ENCODE measurements around the gene ZBTB21.

DNA sequence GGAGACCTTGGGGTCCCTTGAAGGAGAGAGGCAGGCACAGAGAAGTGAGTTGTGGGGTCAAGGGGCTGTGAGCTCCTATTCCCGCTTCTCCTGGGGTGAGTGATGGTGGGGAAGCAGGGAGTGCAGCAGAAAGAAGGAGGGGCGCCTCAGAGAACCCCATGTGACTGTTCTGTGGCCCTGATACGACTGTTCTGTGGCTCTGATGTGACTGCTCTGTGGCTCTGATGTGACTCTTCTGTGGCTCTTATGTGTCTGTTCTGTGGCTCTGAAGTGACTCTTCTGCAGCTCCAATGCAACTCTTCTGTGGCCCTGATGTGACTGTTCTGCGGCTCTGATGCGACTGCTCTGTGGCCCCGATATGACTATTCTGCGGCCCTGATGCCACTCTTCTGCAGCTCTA lies 31.1 kb upstream of the ZBTB21 start:
- TF ChIP-seq, protein P1, sequence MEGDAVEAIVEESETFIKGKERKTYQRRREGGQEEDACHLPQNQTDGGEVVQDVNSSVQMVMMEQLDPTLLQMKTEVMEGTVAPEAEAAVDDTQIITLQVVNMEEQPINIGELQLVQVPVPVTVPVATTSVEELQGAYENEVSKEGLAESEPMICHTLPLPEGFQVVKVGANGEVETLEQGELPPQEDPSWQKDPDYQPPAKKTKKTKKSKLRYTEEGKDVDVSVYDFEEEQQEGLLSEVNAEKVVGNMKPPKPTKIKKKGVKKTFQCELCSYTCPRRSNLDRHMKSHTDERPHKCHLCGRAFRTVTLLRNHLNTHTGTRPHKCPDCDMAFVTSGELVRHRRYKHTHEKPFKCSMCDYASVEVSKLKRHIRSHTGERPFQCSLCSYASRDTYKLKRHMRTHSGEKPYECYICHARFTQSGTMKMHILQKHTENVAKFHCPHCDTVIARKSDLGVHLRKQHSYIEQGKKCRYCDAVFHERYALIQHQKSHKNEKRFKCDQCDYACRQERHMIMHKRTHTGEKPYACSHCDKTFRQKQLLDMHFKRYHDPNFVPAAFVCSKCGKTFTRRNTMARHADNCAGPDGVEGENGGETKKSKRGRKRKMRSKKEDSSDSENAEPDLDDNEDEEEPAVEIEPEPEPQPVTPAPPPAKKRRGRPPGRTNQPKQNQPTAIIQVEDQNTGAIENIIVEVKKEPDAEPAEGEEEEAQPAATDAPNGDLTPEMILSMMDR (IDR thresholded peaks at IDR 0.05), result no peak
- TF ChIP-seq POLR2AphosphoS5 (IDR thresholded peaks at IDR 0.05; ENCODE audit: low read depth, low read length), result no peak
- TF ChIP-seq, protein P2, sequence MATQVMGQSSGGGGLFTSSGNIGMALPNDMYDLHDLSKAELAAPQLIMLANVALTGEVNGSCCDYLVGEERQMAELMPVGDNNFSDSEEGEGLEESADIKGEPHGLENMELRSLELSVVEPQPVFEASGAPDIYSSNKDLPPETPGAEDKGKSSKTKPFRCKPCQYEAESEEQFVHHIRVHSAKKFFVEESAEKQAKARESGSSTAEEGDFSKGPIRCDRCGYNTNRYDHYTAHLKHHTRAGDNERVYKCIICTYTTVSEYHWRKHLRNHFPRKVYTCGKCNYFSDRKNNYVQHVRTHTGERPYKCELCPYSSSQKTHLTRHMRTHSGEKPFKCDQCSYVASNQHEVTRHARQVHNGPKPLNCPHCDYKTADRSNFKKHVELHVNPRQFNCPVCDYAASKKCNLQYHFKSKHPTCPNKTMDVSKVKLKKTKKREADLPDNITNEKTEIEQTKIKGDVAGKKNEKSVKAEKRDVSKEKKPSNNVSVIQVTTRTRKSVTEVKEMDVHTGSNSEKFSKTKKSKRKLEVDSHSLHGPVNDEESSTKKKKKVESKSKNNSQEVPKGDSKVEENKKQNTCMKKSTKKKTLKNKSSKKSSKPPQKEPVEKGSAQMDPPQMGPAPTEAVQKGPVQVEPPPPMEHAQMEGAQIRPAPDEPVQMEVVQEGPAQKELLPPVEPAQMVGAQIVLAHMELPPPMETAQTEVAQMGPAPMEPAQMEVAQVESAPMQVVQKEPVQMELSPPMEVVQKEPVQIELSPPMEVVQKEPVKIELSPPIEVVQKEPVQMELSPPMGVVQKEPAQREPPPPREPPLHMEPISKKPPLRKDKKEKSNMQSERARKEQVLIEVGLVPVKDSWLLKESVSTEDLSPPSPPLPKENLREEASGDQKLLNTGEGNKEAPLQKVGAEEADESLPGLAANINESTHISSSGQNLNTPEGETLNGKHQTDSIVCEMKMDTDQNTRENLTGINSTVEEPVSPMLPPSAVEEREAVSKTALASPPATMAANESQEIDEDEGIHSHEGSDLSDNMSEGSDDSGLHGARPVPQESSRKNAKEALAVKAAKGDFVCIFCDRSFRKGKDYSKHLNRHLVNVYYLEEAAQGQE (IDR thresholded peaks at IDR 0.05; ENCODE audit: insufficient read depth in 1 of 2, low read depth in 2 of 2, low read length in 1 of 2), result no peak
